HG03045 (cell line): ENCODE measurements around the gene CDHR1.

Experiments used
- ATAC-seq: cut with Tn5 transposase; IDR thresholded peaks from one replicate; pipeline ENCODE4 v1.9.1; 2021; ENCODE audit warnings: mild to moderate bottlenecking, moderate library complexity; ENCODE audit not compliant: unreplicated experiment

CDHR1 gene

GRCh38 chr10:84225427-84226173 is 31.3 kb downstream of the CDHR1 start, which contains the start of gene LRIT2:
Gene LRIT2, minus strand, starts transcription at chr10:84225544. Its CDS starts 24 bp downstream, at chr10:84225520.
- no peak for ATAC-seq

GRCh38 chr10:84226616-84227015 is 32.3 kb downstream of the CDHR1 start:
- ATAC-seq = no peak

- no peak for ATAC-seq
Measured at GRCh38 chr10:84227810-84228209, 33.5 kb downstream of the CDHR1 start.

GRCh38 chr10:84230359-84230758 is 36.0 kb downstream of the CDHR1 start:
- no peak for ATAC-seq

GRCh38 chr10:84232376-84232775 is 38.0 kb downstream of the CDHR1 start:
- ATAC-seq = no peak

- ATAC-seq = no peak
Measured at GRCh38 chr10:84233940-84234339, 39.6 kb downstream of the CDHR1 start.

- ATAC-seq = no peak
Measured at GRCh38 chr10:84234479-84234878, 40.1 kb downstream of the CDHR1 start.

- ATAC-seq = no peak
Measured at GRCh38 chr10:84235096-84235495, 40.8 kb downstream of the CDHR1 start.

- ATAC-seq = no peak
Measured at GRCh38 chr10:84236807-84237198, 42.5 kb downstream of the CDHR1 start.

- no peak for ATAC-seq
Measured at GRCh38 chr10:84237199-84238051, 43.1 kb downstream of the CDHR1 start.

- ATAC-seq = no peak
Measured at GRCh38 chr10:84238909-84239308, 44.6 kb downstream of the CDHR1 start.

GRCh38 chr10:84241185-84241790 is 47.0 kb downstream of the CDHR1 start, which contains the start of gene LRIT1:
Gene LRIT1, minus strand, starts transcription at chr10:84241546. Its CDS starts 107 bp downstream, at chr10:84241439.
- ATAC-seq = no peak

GRCh38 chr10:84243759-84244158 is 49.4 kb downstream of the CDHR1 start:
- ATAC-seq = no peak

GRCh38 chr10:84244651-84245270 is 50.4 kb downstream of the CDHR1 start, which contains the start of gene RGR:
Gene RGR, plus strand, starts transcription at chr10:84245053. Its CDS starts 38 bp downstream, at chr10:84245091.
- ATAC-seq = no peak

GRCh38 chr10:84247496-84247895 is 53.2 kb downstream of the CDHR1 start:
- ATAC-seq = no peak

- no peak for ATAC-seq
Measured at GRCh38 chr10:84248794-84249193, 54.5 kb downstream of the CDHR1 start.

- no peak for ATAC-seq
Measured at GRCh38 chr10:84254552-84255478, 60.5 kb downstream of the CDHR1 start.

GRCh38 chr10:84256510-84257342 is 62.4 kb downstream of the CDHR1 start:
- no peak for ATAC-seq
